WI38 (cell line): Measurements from ENCODE around the gene DDX51.

ENCODE experiments used
- H3K4me3 ChIP-seq: 2 replicates; pipeline ENCODE4 v1.5.1; 2011; ENCODE audit warnings: low read depth, mild to moderate bottlenecking, control low read depth, low read length
- TF ChIP-seq, protein P1 (sequence below): IDR thresholded peaks from 2 replicates; pipeline ENCODE4 v1.5.1; 2012; ENCODE audit warnings: low read depth, mild to moderate bottlenecking, control low read depth, low read length

The DDX51 gene

DNA sequence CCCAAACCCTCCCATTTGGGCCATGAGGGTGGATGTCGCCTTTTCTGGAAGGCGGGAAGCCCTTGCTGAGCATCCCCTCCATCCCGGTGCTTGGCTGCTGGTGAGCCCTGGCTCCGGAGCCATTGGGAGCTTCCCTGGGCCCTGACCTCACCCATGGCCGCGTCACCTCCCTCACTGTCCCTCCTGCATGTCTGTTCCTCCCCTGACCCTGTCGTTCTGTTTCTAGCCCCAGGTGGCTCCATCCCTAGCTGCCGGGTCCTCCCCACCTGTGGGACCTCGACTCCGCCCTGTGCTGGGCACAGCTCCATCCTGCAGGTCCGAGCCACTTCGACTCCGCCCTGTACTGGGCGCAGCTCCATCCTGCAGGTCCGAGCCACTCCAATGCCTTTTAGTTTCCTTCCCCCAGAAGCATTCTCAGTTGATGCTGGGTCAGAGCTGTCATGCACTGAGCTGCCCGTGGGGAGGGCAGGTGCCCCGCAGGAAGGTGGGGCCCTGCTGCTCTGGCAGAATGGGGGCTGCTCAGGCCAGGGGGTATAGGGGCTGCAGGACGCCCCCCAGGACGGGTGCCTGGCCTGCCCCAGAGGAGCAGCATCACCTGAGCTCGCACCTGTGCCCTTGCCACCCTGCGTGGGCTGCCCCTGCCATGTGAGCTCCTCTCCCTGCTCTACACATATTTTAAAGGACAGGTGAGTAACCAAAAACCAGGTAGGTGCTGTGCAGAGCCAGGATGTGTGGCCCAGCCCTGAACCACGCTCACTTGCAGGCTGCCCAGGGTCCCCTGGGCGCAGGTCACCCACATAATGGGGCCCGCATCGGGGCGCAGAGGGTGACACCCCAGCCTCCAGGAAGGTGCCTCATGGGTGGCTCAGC lies 19.2 kb upstream of the DDX51 start:
- H3K4me3 ChIP-seq, result no peak overlapping the region
- TF ChIP-seq, protein P1, sequence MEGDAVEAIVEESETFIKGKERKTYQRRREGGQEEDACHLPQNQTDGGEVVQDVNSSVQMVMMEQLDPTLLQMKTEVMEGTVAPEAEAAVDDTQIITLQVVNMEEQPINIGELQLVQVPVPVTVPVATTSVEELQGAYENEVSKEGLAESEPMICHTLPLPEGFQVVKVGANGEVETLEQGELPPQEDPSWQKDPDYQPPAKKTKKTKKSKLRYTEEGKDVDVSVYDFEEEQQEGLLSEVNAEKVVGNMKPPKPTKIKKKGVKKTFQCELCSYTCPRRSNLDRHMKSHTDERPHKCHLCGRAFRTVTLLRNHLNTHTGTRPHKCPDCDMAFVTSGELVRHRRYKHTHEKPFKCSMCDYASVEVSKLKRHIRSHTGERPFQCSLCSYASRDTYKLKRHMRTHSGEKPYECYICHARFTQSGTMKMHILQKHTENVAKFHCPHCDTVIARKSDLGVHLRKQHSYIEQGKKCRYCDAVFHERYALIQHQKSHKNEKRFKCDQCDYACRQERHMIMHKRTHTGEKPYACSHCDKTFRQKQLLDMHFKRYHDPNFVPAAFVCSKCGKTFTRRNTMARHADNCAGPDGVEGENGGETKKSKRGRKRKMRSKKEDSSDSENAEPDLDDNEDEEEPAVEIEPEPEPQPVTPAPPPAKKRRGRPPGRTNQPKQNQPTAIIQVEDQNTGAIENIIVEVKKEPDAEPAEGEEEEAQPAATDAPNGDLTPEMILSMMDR, result no peak

DNA sequence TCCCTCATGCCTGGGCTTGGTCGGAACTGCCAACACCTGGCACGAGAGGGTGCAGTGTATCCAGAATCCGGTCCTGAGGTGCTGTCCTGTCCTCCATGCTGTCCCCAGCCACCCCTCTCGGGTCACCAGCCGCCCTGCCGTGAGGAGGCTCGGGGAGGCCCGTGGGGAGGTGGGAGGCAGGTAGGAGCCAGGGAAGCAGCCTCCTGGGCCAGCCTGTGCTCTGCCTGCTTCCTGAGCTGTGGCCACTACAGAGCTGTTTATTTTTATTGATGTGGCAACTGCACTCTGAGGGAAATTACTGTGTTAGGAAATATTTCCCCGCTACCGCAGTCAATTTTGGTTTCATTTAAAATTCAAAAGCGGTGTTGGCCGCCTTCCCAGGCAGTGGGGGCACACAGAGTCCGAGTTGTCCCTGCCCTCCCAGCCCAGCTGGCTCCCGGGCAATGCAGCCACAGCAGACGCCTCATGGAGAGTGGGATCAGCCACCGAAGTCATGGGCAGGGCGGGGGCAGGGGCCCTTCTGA lies 18.5 kb upstream of the DDX51 start:
- TF ChIP-seq, protein P1, result no peak
- no peak overlapping the region for H3K4me3 ChIP-seq

DNA sequence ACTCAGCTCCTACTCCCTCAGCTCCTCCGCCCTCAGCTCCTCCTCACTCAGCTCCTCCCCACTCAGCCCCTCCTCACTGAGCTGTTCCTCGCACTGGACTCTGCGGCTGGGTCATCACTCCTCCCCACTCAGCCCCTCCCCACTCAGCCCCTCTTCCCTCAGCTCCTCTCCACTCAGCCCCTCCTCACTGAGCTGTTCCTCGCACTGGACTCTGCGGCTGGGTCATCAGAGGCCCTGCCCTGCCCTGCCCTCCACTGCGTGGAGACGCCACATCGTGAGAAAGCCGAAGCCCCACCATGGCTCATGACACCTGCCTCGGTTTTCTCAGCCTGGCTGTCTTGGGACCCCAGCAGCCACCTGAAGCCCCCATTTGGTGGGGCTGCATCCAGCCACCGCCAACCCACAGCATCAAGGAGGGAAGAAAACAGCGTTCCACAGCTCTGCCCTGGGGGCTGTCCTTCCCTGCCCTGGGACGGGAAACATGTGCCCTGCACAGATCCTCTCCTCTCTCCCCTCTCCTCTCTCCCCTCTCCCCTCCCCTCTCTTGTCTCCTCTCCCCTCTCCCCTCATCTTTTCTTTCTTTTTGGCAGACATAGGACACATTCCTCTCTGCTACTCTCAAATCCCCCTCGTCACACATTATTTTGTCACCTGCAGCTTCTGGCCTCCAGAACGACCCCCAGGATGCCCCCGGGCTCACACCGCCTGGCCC lies 17.8 kb upstream of the DDX51 start:
- no peak overlapping the region for H3K4me3 ChIP-seq
- TF ChIP-seq, protein P1, result no peak

DNA sequence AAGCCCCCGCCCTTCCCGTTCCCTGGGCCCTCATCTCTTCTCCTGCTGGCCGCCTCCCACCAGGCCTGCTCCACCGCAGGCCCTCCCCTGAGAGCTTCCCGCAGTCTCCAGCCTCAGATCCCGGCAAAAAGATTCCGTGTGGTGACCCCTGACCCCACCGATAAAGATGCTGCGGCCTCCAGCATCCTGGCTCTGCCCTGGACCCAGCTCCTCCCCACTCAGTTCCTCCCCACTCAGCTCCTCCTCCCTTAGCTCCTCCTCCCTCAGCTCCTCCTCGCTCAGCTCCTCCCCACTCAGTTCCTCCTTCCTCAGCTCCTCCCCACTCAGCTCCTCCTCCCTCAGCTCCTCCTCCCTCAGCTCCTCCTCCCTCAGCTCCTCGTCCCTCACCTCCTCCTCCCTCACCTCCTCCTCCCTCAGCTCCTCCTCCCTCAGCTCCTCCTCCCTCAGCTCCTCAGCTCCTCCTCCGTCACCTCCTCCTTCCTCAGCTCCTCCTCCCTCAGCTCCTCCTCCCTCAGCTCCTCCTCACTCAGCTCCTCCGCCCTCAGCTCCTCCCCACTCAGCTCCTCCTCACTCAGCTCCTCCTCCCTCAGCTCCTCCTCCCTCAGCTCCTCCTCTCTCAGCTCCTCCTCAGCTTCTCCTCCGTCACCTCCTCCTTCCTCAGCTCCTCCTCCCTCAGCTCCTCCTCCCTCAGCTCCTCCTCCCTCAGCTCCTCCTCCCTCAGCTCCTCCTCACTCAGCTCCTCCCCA lies 17.1 kb upstream of the DDX51 start:
- TF ChIP-seq, protein P1, result no peak
- no peak overlapping the region for H3K4me3 ChIP-seq

DNA sequence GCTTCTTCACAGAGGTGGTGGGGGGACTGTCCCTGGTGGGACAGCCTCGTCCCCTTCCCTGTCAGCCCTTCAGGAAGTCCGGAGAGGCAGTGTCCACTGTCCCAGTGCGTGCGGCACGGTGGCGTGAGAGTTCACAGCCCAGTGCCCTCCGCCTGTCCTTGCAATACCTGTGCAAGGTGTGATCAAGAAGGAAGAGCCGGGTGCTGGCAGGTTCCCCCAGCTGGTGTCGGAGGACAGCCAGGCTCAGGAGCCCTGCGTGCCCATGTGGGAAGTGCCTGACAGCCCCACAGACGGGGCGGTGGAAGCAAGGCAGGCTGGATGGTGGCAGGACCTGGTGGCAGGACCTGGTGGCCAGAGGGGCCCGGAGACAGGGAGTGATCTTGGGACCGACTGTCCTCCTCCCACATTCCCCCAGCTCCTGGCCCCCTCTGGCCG lies 16.5 kb upstream of the DDX51 start:
- no peak overlapping the region for H3K4me3 ChIP-seq
- TF ChIP-seq, protein P1, result no peak

DNA sequence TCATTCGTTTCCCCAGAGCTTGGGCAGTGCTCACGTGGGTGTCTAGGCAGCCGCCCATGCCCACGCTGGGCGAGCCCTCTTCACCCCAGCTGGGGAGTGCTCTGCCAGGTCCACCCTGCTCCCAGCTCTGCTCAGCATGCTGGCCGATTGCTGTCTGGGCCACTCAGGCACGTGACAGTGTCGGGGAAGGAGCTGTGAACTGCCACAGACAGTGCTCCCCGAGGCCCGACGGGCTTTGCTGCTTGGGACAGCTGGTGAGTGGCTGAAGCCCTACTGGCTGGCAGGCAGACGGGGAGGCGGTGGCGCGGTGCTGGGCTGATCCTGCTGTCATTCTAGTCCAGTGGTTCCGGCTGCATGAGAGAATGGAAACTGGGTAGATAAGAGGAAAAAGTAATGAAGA lies 15.9 kb upstream of the DDX51 start:
- no peak overlapping the region for H3K4me3 ChIP-seq
- TF ChIP-seq, protein P1, result no peak
